HG02623 (cell line): Measurements from ENCODE around the gene TMEM132D.

Experiments used
- ATAC-seq: cut with Tn5 transposase; IDR thresholded peaks from one replicate; pipeline ENCODE4 v1.9.1; 2021; ENCODE audit warnings: moderate library complexity; ENCODE audit not compliant: unreplicated experiment

Gene TMEM132D

DNA sequence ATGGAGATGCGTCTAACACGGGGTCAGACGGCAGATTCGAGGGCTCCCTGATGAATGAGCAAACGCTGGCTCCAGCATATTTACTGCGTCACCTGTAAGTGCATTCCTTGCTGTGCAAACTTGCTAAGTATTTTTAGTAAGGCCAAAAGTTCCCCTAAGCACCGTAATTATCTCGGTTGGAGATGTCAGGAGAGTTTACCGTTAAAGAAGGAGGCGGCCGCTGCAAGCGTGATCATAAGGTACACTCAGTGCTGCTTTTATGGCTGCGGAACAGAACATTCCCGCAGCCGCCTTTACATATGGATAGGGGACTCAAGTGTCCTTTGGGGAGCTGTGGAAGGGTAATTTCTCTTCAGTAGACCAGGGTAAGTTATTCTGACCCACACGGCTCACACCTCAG, 875.0 kb downstream of the TMEM132D start:
- no peak for ATAC-seq

DNA sequence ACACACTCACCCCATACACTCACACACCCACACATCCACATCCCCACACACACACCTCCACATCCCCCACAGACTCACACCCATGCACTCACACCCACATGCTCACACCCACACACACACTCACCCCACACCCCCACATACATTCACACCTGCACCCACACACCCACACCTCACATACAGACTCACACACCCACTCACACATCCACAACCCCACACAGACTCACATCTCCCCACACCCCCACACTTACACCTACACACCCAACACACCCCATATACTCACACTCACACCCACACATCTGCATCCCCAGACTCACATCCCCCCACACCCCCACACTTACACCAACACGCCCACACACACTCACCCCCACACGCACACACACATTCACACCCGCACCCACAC, 878.8 kb downstream of the TMEM132D start:
- ATAC-seq, result no peak
